22Rv1 (cell line): ENCODE measurements around the gene C22orf15.

ENCODE experiments used
- ZFX ChIP-seq: fragments of 450-650 bp; IDR thresholded peaks from 2 replicates; pipeline ENCODE4 v1.6.1; 2017; ENCODE audit warnings: antibody characterized with exemption, borderline replicate concordance
- TF ChIP-seq, protein P1 (sequence below): fragments of 450-650 bp; IDR thresholded peaks from 2 replicates; pipeline ENCODE4 v1.5.1; 2017; ENCODE audit warnings: mild to moderate bottlenecking

DNA sequence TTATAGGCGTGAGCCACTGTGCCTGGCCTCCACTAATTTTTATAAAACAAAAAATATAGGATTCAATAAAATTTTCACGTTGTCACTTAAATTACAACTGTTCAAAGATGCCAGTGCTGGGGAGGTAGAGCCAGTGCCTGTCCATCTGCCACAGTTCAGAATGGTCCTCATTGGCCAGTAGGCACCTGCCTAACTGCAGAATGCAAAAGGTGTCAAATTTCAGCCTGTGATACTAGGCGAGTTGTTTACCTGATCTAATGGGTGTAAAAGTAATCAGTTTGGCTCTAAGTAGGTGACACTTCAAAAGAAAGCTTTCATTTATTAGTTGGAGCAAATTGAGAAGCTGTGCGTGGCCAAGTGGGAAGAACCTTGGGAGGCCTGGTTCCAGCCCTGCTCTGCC lies 26.3 kb downstream of the C22orf15 start:
- TF ChIP-seq, protein P1, sequence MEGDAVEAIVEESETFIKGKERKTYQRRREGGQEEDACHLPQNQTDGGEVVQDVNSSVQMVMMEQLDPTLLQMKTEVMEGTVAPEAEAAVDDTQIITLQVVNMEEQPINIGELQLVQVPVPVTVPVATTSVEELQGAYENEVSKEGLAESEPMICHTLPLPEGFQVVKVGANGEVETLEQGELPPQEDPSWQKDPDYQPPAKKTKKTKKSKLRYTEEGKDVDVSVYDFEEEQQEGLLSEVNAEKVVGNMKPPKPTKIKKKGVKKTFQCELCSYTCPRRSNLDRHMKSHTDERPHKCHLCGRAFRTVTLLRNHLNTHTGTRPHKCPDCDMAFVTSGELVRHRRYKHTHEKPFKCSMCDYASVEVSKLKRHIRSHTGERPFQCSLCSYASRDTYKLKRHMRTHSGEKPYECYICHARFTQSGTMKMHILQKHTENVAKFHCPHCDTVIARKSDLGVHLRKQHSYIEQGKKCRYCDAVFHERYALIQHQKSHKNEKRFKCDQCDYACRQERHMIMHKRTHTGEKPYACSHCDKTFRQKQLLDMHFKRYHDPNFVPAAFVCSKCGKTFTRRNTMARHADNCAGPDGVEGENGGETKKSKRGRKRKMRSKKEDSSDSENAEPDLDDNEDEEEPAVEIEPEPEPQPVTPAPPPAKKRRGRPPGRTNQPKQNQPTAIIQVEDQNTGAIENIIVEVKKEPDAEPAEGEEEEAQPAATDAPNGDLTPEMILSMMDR, result no peak
- no peak for TF ChIP-seq ZFX
